GM23338 (cell line): ENCODE data around the gene EPB41L4A. TPM values are rescaled to one million over a fixed set of nuclear protein-coding genes. Genes with fewer than 3 reads are reported as not detected.

Source experiments
- CREB1 ChIP-seq: fragments of 250-450 bp; sonication (Bioruptor Pico); IDR thresholded peaks from 2 replicates; pipeline ENCODE4 v1.5.0; 2020; ENCODE audit warnings: low read depth, mild to moderate bottlenecking, moderate library complexity
- NANOG ChIP-seq: IDR thresholded peaks from 2 replicates; pipeline ENCODE4 v1.6.1; 2016; ENCODE audit warnings: antibody characterized with exemption, borderline replicate concordance
- POLR2AphosphoS5 ChIP-seq: IDR thresholded peaks from 2 replicates; pipeline ENCODE4 v1.6.1; 2016; ENCODE audit warnings: antibody characterized with exemption, low read depth
- ZNF462 ChIP-seq: fragments of 250-450 bp; sonication (Bioruptor Pico); IDR thresholded peaks from 2 replicates; pipeline ENCODE4 v1.5.0; 2020; ENCODE audit warnings: mild to moderate bottlenecking, moderate library complexity
- polyA plus RNA-seq: library from polyadenylated mRNA; unstranded; fragments of >200 nt; fragmentation: Nextera tagmentation; extraction: Ambion mirVana; gene quantifications from 2 replicates; pipeline ENCODE4 v1.2.1, GENCODE V29; 2016
- total RNA-seq: library from RNA; depleted of rRNA; stranded (reverse); fragments of >200 nt; shearing (Covaris generic); gene quantifications from 2 replicates; pipeline ENCODE4 v1.2.3, GENCODE V29; 2014
- TF ChIP-seq, protein P1 (sequence below): IDR thresholded peaks from 2 replicates; pipeline ENCODE4 v1.6.1; 2016; ENCODE audit warnings: antibody characterized with exemption
- TF ChIP-seq, protein P2 (sequence below): IDR thresholded peaks from one replicate; pipeline ENCODE4 v1.6.1; 2018; ENCODE audit warnings: antibody characterized with exemption; ENCODE audit not compliant: unreplicated experiment

EPB41L4A gene
- total and polyA plus RNA-seq, 2 experiments from 2014 or later = 5.7 to 6.0 TPM

DNA sequence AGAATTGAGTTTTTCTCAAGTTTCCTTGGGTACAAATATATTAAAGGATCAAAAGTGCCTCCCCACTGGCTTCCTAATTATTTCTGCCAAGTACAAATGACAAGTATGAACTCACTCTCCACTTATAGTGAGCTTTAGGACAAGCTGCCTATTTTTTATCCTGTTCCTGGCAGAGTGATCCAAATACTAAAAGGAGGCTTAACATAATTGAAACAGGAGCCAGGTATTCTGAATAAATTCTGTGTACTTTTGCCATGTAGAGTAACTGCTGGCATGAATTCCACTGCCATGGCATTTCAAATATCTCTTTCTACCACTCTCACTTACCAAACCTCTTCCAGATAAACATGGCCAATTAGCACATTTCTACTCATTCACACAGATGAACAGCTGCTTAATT is 171.1 kb downstream of the EPB41L4A start (continued):
- no peak for TF ChIP-seq ZNF462 (CRISPR knock-in tag)
- no peak for TF ChIP-seq POLR2AphosphoS5
- TF ChIP-seq, protein P1, sequence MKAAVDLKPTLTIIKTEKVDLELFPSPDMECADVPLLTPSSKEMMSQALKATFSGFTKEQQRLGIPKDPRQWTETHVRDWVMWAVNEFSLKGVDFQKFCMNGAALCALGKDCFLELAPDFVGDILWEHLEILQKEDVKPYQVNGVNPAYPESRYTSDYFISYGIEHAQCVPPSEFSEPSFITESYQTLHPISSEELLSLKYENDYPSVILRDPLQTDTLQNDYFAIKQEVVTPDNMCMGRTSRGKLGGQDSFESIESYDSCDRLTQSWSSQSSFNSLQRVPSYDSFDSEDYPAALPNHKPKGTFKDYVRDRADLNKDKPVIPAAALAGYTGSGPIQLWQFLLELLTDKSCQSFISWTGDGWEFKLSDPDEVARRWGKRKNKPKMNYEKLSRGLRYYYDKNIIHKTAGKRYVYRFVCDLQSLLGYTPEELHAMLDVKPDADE = no peak
- TF ChIP-seq CREB1 = no peak
- TF ChIP-seq NANOG = no peak
- TF ChIP-seq, protein P2, sequence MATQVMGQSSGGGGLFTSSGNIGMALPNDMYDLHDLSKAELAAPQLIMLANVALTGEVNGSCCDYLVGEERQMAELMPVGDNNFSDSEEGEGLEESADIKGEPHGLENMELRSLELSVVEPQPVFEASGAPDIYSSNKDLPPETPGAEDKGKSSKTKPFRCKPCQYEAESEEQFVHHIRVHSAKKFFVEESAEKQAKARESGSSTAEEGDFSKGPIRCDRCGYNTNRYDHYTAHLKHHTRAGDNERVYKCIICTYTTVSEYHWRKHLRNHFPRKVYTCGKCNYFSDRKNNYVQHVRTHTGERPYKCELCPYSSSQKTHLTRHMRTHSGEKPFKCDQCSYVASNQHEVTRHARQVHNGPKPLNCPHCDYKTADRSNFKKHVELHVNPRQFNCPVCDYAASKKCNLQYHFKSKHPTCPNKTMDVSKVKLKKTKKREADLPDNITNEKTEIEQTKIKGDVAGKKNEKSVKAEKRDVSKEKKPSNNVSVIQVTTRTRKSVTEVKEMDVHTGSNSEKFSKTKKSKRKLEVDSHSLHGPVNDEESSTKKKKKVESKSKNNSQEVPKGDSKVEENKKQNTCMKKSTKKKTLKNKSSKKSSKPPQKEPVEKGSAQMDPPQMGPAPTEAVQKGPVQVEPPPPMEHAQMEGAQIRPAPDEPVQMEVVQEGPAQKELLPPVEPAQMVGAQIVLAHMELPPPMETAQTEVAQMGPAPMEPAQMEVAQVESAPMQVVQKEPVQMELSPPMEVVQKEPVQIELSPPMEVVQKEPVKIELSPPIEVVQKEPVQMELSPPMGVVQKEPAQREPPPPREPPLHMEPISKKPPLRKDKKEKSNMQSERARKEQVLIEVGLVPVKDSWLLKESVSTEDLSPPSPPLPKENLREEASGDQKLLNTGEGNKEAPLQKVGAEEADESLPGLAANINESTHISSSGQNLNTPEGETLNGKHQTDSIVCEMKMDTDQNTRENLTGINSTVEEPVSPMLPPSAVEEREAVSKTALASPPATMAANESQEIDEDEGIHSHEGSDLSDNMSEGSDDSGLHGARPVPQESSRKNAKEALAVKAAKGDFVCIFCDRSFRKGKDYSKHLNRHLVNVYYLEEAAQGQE = no peak
